Activated naive CD4-positive, alpha-beta T cell treated with Interleukin-2 at 50 U/mL for 16 hours (primary cell): ENCODE data around the gene POLH.
A peak's percentile ranks its signal among the peaks of the same experiment; 100 is the strongest.
"Not testable (repeated sequence)": the region's sequence is repeated elsewhere in the genome, so short reads cannot be mapped to it uniquely, and the experiment has no call there.

Experiments used
- DNase-seq: peaks from one replicate; pipeline ENCODE4 v3.0.0-alpha.2; 2020

Gene POLH

DNA sequence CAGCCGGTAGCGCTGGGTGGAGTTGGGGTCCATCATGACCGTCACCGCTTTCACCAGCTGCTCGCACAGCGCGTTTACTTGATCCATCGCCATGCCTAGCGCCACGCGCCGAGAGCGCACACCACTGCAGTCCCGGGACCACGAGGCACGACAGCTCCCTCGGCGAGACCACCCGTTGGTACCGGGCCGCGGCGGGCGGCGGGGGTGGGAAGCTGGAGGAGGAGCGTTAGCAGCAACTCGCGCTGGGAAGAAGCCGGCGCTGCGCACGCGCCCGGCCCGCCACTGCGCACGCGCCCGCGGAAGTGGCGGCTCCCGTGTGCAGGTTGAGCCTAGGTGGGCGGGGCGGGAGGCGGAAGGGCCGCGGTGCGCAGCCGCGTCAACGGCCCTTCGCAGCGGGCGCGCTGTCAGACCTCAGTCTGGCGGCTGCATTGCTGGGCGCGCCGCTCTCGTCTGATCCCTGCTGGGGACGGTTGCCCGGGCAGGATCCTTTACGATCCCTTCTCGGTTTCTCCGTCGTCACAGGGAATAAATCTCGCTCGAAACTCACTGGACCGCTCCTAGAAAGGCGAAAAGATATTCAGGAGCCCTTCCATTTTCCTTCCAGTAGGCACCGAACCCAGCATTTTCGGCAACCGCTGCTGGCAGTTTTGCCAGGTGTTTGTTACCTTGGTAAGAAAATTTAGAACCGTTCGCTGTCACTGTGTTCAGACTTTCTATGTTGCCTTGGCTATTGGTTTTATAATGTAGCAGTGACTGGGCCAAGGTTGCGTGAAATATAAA is at the start of gene POLH, which contains the start of gene XPO5:
POLH (plus strand) TSS at position 414 of the 780 bp plus-strand sequence. CDS start 6,135 bp downstream, outside the sequence.
XPO5 (minus strand) TSS at position 267 of the 780 bp plus-strand sequence; CDS start at position 93, 174 bp downstream.
- DNase-seq: peak; percentile 93

DNA sequence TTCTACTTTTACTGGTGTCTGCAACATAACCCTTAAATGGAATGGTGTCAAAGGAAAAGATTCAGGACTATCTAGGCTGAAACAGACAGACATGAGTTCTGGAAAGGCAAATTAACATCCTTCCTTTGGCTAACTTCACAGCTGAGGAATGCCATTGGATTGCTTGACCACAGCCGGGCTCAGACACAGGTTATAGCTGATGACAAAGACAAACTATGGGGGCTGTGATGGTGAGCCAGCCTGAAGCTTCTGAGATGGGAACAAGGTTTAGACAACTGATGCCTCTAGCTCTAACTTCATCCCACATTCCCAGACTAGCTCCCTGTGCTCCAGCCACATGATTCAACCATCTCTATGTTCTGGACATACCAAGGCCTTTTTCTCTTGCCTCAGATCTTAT is 43.8 kb upstream of the POLH start:
- no peak for DNase-seq

DNA sequence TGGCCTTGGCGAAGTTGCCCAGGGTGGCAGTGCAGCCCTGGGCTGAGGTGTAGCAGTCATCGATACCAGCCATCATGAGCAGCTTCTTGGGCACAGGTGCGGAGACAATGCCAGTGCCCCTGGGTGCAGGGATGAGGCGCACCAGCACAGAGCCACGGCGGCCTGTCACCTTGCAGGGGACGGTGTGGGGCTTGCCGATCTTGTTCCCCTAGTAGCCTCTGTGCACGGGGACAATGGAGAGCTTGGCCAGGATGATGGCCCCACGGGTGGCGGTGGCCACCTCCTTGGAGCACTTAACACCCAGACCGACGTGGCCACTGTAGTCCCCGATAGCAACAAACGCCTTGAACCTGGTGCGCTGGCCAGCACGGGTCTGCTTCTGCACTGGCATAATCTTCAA is 37.0 kb upstream of the POLH start:
- DNase-seq: not testable (repeated sequence)

DNA sequence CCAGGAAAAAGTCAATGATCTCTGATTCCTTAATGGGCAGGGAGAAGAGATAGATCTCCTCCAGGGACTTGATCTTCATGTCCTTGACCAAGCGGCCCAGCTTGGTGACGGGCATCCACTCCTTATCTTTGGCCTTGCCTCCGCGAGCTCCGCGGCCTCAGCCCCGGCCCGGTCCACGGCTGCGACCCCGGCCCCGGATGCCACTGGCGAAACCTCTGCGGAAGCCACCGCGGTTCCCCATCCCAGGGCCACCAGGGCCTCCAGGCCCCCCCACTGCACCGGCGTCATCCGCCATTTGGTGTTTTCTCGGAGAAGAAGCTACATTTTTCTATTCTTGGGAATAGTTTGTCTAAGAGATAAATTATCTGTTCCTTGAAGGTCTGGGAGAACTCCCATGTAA is 36.6 kb upstream of the POLH start:
- not testable (repeated sequence) for DNase-seq

DNA sequence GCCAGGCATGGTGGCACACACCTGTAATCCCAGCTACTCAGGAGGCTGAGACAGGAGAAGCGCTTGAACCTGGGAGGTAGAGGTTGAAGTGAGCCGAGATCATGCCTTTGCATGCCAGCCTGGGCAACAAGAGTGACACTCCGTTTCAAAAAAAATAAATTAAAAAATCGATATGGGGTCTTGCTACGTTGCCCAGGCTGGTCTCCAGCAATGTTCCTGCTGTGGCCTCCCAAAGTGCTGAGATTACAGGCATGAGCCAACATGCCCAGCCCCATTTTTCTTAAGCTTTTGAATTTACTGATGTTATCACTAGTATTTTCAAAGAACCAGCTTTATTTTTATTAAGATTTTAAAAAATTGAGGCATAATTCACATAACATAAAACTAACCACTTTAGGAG is 35.5 kb upstream of the POLH start:
- DNase-seq: no peak

DNA sequence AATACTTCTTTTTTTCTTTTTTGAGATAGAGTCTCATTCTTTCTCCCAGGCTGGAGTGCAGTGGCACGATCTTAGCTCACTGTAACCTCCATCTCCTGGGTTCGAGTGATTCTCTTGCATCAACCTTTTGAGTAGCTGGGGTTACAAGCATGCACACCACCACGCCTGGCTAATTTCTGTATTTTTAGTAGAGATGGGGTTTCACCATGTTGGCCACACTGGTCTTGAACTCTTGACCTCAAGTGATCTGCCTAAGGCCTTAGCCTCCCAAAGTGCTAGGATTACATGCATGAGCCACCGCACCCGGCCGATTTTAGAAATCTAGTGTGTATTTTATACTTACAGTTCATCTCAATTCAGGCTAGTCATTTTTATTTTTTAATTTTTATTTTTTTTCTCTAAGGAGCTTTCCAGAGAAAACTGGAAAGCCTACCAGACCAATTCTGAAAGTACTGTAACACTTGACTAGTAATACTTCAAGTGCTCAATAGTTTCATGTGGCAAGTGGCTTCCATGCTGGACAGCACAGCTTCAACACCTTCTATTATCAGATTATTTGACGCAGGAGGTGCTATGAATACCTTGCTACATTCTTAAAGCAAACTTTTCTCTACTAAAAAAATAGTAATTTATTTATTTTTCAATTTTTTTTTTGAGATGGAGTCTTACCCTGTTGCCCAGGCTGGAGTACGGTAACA is 34.1 kb upstream of the POLH start:
- DNase-seq: no peak

DNA sequence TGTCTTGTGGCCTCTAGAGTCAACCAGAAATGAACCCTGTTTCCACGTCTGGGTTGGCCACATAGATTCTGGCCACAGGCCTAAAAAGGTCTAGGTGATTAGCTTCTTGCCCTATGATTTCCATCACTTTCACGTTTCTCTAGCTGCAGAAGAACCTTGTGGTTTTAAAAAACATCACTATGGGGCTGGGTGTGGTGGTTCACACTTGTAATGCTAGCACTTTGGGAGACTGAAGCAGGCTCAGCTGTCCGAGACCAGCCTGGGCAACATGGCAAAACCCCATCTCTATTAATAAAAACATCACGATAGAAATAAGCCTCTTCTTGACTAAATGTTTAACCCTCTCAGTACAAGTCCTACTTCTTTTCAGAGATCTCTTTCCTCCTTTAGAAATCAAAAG is 31.5 kb upstream of the POLH start:
- DNase-seq: no peak

DNA sequence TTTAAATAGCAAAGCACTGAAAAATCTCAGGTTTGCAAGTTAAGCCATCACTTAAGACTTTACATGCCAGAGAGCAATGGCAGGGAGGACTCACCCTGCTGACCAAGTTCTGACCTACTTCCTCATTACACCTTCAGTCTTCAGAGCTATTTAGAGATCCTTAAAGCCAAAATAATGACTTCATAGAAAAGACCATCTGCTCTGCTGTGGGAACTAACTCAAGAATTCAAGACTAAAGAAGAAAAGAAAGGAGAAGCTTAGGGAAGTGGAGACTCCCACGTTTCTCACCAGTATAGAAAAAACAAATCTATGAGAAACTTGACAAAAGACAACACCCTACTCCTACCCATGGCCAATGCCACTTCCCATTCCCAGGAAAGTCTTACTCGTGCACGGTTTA is 28.8 kb upstream of the POLH start:
- DNase-seq: no peak

DNA sequence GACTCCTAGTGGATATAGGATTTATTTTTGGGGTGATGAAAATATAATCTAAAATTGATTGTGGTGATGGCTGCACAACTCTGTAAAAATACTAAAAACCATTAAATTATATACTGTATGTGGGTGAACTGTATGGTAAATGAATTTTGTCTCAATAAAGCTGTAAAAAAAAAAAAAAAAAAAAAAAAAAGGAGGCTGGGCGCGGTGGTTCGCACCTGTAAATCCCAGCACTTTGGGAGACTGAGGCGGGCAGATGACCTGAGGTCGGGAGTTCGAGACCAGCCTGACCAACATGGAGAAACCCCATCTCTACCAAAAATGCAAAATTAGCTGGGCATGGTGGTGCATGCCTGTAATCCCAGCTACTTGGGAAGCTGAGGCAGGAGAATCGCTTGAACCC is 18.4 kb upstream of the POLH start:
- DNase-seq: not testable (repeated sequence)

DNA sequence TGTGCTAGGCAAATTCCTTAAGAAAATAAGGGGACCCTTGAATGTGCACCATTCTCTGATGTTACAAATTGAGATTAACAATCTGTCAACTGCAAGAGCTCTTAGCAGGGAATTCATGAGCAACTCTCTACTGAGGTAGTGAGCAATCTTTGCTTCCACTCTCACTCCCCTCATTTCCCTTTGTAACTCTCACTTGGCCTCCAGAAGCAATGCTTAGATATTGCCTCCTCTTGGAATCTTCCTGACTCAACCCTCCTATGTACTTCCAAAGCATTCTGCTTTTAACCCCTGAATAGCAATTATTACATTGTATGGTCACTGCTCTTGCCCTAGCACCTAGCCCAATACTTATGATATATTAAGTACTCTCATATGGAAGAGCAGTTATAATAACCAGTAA is 16.7 kb upstream of the POLH start:
- no peak for DNase-seq

DNA sequence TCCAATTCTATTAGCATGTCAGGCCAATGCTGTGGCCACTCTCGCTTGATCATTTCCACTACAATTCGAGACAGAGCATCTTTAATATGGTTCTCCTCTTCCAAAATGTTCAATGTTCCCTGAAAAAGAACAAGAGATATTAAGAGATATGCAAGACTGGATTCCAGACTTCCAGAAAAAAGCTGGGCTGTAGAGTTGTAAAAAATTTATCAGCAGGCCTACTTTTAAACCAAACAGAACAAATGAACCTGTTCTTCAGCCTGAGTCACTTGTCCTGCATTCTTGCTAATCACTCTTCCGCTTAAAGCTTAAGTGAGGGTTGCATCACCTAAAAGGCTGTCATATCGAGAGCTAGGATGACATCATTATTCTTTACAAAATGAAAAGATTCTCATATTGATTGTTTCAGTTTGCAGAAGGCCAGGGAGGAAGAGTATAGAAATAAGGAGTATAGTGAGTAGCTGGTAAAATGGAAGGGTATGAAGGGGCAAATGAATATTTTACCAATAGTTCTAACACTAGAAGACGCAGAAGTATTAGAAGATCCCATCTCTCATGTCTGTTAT is 5.0 kb upstream of the POLH start:
- no peak for DNase-seq

DNA sequence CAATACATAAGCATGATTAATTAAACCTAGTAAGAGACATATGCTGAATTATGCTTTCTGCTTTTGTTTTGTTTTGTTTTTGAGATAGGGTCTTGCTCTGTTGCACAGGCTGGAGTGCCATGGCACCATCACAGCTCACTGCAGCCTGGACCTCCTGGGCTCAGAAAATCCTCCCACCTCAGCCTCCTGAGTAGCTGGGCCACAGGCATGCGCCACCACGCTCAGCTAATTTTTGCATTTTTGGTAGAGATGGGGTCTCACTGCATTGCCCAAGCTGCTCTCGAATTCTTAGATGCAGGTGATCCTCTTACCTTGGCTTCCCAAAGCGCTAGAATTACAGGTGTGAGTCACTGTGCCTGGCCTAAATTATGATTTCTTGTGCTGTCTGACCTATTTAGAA is 4.0 kb upstream of the POLH start:
- DNase-seq: no peak

DNA sequence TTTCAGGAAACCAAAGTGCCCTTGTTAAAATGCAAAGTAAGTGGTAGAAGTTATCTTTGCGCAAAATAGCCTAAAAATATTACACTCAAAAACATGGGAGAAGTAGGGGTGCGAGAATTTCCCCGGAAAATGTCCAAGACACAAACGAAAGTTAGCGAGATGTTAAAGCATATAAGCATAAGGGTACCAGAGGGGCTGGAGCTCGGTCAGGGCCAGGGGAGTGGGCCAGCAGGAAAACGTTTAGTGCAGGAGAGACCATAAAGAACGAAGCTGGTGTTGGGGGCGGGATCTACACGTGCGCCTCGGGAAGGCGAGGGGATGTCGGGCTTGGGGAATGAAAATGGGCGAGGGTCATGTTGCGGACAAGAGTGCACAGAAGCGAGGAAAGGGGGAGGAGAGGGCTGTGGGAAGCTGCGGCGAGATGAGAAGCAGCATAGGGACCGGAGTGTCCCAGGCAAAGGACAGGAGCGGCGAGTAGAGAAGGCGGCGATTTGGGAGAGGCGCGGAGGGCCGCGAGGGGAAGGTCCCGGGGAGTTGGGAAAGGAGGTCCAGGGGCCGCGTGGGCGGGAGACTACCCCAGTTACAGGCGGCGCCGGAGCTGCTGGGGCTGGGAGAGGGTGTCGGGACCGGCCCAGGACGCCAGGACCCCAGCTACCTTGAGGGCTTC is 747 bp upstream of the POLH start:
- DNase-seq: no peak

DNA sequence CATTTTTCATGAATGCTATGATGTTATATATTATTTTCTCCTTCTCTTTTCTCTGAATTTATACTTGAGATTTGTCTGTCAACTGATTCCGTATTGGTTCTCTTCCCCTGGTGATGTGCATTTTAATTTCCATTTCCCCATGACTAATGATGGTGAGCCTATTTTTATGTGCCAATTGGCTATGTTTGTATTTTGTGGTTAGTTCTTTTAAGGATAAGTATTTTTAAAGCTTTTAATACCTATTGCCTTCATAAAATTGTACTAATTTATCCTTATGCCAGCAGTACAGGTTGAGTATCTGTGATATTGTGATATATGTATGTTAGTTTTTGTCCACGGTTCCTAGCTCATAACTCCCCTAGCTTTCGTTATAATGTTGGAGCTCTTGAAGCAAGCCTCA is 2.8 kb downstream of the POLH start:
- no peak for DNase-seq

DNA sequence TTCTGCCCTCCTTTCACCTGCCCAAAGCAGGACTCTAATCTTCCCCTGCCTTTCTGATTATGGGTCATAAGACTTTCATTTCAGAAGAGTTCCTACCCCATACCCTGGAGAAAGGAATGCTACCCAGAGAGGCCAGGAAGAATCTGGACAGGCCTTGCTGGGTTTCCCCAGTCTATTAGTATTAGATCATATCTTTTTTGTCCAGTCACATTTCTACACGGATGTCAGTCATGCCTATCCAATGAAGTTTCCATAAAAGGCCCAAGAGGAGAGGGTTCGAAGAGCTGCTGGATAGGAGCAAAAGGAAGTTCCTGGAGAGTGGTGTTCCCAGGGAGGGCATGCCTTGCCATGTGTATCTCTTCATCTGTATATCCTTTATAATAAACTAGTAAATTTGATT is 3.2 kb downstream of the POLH start:
- no peak for DNase-seq

DNA sequence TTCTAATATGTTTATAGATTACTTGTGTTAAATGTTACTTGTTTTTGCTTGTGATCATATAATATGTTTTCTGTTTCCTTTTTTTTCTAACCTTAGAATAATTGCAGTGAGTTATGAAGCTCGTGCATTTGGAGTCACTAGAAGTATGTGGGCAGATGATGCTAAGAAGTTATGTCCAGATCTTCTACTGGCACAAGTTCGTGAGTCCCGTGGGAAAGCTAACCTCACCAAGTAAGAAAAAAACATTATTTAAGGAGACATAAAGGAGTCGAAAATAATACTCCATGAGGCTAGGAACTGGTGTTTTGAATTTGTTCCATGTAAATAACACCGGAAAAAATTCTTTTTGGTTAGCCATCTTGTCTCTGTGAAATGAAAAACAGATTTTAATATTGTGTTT is 6.9 kb downstream of the POLH start:
- no peak for DNase-seq

DNA sequence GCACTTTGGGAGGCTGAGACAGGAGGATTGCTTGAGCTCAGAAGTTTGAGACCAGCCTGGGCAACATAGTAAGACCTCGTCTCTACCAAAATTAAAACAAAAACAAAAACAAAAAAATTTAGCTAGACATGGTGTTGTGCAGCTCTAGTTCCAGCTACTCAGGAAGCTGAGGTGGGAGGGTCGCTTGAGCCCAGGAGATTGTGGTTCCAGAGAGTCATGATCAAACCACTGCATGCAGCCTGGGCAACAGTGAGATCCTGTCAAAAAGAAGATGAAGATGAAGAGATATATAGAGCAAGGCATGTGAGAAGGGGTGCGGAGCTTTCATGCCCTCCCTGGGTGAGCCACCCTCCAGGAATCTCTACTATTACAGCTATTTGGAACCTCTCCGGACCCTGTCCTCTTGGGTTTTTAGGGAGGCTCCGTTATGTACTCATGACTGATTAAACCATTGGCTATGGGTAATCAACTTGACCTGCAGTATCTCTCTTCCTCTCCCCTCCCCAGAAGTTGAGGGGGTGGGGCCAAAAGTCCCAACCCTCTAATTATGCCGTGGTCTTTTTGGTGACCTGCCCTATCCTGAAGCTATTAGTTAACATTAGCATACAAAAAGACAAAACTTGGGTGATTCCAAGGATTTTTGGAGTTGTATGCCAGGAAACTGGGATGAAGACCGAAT is 9.0 kb downstream of the POLH start:
- no peak for DNase-seq

DNA sequence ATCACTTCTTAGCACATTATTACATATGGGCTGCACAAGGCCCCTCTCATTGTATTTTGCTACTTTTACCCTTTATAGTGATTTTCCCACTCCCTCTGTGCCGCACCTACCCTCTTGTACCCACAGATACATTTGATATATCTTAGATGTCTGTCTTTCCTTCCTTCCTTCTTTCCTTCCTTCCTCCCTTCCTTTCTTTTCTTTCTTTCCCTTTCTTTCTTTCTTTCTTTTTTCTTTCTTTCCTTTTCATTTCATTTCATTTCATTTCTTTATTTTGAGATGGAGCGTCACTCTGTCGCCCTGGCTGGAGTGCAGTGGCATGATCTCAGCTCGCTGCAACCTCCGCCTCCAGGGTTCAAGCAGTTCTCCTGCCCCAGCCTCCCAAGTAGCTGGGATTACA is 12.2 kb downstream of the POLH start:
- no peak for DNase-seq

DNA sequence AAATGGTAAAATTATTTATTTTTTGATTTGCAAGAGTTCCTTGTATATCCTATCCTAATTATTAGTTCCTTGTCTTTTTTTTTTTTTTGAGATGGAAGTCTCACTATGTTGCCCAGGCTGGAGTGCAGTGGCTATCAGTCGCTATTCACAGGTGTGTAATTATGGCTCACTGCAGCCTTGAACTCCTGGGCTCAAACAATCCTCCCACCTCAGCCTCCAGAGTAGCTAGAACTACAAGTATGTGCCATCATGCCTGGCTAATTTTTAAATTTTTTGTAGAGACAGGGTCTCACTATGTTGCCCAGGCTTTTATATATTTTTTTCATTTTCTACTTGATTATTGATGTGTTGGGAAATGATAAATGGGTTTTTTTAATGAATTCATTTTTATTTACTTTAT is 13.6 kb downstream of the POLH start:
- DNase-seq: not testable (repeated sequence)

DNA sequence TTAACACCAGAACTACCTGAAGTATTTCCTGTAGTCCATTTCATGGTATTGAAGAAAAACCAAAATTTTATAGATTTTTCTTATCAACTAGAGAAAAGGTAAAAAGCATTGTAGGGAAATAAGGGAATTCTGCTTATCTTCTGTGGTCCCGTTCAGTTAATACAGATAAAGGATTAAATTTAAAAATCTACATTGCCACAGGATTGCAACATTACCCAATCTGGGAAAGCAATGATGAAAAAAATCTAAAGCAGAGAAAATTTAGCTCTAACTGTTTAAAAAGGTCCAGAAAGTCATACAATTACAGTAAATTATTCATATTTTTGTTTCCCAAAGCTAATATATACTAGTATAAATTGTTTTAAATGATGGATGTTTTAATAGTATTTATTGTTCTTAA is 18.0 kb downstream of the POLH start:
- no peak for DNase-seq

DNA sequence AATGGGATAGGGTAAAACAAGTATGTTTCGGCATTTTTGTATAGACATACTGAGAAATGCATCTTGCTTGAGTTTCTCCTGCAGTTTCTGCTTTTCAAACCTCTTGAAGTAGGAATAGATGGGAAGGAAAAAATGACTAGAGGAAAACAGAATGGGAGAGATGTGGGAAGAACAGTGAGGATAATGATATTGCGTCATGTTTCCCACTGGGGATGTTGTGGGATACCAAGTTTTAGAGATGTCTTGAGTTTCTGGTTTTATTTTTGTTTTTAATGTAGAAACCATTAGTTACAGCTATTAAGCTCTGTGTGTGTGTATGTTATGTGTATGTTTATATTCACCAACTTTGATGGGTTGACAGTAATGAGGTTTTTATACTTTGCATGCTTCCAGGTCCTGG is 24.6 kb downstream of the POLH start:
- DNase-seq: no peak

DNA sequence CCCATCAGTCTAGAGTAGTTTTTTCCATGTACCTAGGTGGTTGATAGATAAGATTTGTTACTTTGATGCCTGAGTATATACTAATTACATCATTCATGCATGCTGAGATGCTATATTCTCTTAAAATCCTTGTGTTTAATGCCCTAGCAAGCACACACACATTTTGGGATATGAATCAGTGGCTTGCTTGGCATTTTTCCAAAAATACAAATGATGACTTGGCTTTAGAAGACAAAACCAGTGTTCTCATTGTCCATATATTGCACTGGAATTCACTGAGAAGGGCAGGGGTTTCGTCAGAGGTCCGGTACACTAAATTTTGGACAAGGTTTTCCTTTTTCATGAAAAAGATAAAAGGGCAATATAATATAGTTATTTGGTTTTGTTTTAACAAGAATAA is 28.2 kb downstream of the POLH start:
- no peak for DNase-seq

DNA sequence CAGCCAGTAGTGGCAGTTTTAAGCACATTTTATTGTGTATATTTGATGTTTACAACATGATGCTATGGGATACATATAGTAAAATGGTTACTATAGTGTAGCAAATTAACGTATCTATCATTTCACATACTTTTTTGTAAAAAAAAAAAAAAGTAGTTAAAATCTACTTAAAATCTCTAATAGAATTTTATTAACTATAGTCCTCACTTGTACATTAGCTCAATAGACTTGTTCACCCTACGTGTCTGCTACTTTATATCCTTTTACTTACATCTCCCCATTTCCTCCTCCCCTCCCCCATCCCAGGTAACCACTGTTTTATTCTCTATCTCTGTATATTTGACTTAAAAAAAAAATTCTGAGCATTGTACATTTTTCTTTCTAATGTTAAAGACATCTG is 30.0 kb downstream of the POLH start:
- no peak for DNase-seq
